Ramos (cell line): ENCODE measurements around the gene STX3.

Experiments
- in situ Hi-C: fragments of 300-500 bp; cut with MboI; formaldehyde crosslinking; loops from one replicate; pipeline ENCODE4 v1.14.3; 2022; ENCODE audit warnings: low sequenced_read_pairs; ENCODE audit not compliant: unreplicated experiment

STX3 gene

DNA sequence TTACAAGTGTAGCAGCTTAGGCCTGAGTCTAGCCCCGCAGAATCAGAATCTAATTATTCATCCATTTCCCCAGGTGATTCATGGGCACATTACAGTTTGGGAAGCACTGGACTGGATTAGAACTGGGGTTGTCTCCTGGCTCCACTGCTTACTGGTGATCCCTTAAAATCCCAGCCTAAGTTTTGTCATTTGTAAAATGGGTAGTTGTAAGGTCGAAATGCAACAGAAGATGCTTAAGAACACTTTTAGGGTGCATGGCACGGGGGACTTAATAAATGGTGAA, 1.3 kb downstream of the STX3 start:
- in situ Hi-C loops: loop anchor here (5.0 to 10.0 kb wide), 2 partner anchors 46 to 158 kb away; no protein-coding TSS in a partner anchor

DNA sequence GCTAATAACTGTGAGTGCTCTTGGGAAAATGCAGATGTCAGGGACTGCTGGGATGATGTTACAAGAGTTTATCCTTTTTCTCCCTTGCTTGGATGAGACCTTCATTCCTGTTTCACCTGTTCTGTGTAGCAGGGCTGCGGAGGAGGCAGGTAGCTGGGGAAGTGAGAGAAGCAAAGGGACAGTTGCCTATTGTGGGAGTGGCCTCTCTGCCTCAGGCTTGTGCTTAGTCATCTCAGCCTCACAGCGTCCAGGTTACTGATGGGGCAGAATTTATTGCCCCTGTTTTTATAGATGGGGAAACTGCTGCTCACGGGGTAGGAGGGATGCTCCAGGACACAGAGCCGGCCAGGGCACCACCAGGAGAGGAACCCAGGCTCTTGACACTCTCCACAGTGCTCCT, 1.7 kb downstream of the STX3 start:
- in situ Hi-C loops: loop anchor here (5.0 to 10.0 kb wide), 2 partner anchors 45 to 158 kb away; no protein-coding TSS in a partner anchor

DNA sequence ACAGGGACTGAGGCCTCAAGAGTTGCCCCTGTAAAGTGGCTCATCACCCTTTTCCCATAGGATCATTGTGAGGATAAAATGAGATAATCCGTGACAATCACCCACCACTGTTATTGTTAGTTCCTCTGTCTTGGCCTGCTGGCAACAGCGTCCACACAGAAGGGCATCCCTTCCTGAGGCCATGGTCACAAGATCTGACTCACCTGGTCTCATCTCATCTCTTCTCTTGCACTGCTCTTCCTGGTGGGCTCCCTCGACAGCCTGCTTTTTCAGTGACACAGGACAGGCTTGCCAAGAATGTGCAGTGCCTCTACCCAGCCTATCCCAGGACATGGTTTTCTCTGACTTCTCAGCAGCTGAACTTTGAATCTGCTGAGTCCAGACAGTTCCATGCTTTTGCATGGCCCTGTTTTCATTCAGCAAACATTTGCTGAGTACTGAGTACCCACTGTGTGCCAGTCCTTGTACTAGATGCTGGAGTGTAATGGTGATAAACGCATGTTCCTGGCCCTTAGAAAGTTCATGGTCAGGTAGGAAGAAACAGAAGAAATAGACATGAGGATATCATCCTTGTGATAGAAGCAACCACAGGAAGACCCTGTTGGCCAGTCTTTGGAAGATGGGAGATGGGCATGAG, 3.3 kb downstream of the STX3 start:
- in situ Hi-C loops: loop anchor here (5.0 to 10.0 kb wide), 2 partner anchors 44 to 156 kb away; no protein-coding TSS in a partner anchor

DNA sequence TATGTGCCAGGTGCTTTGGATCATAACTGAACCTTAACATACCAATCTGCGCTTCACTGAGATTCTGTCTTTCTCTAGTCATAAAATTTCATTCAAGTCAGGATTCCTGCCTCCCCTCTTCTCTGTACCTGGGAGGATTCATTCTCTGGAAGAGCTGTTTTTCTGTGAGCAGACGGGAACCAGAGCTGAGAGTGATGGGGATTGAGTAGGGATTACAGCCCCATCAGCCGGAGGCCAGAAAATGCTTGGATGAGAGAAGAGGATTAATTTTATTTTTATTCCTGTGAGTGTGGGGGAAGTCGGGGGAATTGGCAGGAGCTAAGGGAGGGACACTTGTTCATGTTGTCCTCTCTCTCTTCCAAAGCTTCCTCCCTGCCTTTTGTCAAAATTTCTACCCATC, 4.7 kb downstream of the STX3 start:
- in situ Hi-C loops: loop anchor here (5.0 to 10.0 kb wide), 2 partner anchors 42 to 155 kb away; no protein-coding TSS in a partner anchor

DNA sequence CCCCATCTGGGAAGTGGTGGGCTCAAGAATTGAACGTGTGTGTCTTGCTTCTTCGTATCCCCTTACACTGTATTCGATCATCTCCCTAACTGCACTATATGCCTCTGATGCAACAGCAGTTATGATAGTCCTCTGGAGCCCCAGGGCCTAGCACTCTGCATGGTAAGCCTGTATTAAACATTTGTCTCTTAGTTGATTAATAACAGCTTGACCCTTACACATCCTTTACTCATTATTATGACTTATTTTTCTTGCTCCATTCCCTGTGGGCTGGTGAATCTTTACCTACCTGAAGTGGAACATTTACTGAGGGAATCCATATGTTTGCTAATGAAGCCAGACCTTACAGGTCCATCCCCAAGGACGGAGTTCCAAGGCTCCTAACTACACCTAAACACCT, 5.6 kb downstream of the STX3 start:
- in situ Hi-C loops: no loop called here

DNA sequence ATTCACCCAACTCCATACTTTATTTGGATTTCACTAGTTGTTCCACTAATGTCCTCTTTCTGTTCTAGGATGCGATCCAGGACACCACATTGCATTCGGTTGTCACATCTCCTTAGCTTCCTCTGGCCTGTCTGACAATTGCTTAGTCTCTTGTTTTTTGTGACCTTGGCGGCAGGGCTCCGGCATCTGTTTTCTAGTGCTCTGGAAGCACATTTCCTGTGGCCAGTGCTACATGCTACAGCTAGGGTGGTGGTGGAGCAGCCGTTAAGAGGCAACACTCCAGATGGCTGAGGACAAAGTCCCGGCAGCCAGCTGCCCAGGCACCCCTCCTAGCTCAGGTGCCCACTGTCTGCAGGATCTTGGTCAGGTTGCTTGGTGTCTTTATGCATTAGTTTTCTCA, 6.8 kb downstream of the STX3 start:
- in situ Hi-C loops: no loop called here

DNA sequence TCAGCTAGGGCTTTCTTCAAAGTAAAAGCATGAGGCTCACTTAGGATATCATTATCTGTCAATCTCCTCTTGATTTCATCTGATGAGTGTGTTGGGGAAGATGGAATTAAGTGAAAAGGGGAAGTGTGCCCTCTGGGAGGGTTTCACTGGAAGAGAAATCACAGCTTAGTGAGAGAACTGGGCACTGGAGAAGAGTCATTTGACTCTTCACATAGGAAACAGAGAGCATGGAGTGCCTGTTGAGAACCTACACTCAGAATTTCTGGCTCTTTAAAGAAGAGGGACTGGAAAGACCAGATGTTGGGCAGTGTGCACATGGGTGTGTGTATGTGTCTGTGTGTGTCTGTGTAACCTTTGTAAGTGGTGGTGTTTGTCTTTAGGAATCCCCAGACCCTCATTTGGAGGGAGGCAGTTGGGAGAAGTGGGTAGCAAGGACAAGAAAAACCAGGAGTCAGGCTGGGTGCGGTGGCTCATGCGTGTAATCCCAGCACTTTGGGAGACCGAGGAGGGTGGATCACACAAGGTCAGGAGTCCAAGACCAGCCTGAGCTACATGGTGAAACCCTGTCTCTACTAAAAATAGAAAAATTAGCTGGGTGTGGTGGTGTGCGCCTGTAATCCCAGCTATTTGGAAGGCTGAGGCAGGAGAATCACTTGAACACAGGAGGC, 10.0 kb downstream of the STX3 start:
- in situ Hi-C loops: no loop called here

DNA sequence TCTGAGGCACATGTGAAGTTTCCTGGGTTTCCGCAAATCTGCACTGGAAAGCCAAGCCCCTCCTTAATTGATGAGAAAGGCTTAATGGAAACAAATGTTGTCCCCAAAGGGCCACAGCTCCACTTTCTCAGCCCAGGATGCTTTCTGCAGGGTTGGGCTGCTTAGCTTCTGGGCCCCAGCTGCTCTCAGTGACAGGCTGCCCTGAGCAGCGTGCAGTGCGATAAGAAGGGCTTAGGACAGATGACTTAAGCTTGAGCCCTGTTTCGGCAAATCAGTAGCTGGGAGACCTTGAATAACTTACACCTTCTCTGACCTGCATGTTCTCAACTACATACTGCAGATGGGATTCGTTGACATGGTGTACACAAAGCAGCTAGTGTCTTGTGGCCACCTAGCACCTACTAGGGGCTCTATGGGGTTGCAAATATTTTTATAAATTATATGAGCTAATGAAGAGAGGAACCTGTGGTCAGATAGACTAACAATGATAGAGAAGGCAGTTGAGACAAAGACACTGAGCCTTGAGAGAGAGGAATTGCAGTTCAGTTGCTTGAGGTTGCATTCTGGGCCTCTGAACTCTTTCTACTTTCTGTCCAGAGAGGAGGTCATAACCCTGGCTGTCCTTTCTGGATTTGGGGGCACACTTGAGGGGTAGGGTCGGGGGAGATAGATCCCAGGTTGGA, 11.5 kb downstream of the STX3 start:
- in situ Hi-C loops: no loop called here

DNA sequence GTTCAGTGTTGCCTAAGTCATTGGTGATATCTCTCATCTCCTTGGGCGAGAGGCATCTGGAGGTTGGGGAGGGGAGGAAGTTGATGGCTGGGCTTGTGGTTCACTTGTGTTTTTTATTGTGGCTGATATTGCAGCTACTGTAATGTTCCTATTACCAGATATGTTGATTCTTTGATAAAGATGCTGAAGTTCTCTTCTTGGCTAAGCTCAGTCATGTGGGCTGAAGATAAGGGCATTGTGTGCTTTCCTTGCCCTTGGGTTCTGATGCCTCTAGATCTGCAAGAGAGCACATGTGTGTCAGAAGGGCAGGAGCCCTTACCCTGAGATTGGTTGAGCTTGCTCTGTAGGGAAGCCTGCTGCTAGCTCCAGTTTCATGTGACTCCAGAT, 12.0 kb downstream of the STX3 start:
- in situ Hi-C loops: no loop called here

DNA sequence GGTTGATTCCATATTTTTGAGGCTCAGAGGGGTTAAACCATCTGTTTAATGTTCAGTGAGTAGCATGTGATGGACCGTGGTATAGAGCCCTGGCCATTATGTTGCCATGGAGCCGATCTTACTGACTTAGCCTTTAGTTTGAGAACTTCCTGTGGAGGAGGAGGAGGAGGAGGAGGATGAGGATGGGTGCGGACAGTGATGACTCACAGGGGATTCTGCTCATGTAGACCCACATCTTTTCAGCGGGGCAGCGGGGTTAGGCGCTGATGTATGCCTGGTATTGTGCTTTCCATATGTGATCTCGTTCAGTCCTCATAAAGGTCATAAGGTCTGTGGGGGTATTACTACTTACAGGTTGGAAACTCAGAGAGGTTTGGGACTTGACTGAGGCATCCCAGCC, 13.9 kb downstream of the STX3 start:
- in situ Hi-C loops: no loop called here

DNA sequence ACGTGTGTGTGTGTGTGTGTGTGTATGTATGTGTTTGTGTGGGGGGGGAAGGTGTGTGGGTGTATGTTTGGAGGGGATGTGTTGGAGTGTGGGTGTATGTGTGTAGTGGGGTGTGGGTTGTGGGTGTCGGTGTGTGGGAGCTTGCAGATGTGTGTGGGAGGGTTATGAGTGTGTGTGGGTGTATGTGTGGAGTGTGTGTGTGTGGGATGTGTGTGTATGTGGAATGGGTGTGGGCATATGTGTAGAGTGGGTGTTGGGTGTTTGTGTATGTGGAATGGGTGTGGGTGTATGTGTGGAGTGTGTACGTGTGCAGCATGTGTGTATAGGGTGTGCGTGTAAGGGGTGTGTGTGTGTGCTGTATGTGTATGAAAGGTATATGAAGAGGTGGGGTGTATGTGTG, 14.7 kb downstream of the STX3 start:
- in situ Hi-C loops: no loop called here

DNA sequence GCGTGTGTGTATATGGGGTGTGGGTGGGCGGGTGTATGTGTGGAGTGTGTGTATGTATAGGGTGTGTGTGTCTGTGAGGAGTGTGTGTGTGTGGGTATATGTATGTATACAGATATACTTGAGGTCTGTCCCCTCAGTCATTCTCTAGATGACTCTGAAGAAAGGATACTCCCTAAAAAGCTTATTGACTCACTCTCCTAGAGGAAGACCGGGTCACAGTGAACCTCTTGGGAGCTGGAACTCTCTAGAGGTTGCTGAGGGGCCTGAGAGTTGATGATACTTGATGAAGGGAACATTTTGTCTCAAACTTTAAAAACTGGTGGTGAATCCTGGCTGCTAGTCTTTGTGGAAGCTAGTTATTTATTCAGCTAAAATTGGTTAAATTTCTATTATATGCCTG, 15.1 kb downstream of the STX3 start:
- in situ Hi-C loops: no loop called here

DNA sequence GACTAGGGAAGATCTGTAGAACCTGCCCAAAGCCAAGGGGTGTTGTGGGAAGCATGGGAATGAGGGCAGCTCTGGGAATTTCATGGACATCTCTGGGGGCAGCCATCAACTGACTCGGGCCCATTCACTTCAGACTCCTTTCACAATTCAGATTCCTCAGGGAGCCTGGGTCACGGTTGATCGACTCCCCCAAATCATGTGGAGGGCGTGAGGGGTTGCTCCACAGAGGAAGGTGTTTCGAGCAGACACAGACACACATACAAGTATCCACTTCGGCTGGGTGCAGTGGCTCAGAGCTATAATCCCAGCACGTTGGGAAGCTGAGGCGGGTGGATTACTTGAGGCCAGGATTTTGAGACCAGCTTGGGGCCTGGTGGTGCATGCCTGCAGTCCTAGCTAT, 15.7 kb downstream of the STX3 start:
- in situ Hi-C loops: no loop called here

DNA sequence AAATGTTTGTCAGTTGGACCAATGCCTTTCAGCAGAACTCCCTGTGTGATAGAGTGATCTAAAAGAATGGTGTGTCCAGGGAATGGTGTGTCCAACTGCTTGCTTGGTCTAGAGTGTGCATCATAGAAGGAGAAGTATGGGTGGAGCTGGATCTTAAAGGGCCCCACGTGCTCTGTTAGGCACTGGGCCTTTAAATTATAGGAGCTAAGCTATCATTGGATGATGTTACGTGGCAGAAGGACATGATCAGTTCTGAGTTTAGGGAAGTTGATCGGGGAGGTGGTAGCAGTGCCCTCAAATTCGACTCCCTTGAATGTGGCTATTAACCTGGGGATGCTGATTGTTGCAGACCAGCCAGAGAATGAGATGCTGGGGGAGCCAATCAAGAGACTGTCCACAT, 16.4 kb downstream of the STX3 start:
- in situ Hi-C loops: no loop called here

DNA sequence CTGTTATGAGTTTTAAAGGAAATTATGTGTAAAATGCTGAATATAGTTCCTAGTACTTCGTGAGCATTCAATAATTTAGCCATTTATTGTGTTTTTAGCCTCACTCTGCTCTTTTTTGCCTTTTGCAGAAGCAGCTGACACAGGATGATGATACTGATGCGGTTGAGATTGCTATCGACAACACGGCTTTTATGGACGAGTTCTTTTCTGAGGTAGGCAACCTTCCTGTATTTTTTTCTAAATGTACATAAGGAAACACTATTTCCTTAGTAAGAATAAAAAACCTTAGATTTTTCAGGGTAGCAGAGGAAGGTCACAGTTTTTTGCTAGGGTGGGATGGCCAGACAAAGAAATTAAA, 17.9 kb downstream of the STX3 start:
- in situ Hi-C loops: no loop called here

DNA sequence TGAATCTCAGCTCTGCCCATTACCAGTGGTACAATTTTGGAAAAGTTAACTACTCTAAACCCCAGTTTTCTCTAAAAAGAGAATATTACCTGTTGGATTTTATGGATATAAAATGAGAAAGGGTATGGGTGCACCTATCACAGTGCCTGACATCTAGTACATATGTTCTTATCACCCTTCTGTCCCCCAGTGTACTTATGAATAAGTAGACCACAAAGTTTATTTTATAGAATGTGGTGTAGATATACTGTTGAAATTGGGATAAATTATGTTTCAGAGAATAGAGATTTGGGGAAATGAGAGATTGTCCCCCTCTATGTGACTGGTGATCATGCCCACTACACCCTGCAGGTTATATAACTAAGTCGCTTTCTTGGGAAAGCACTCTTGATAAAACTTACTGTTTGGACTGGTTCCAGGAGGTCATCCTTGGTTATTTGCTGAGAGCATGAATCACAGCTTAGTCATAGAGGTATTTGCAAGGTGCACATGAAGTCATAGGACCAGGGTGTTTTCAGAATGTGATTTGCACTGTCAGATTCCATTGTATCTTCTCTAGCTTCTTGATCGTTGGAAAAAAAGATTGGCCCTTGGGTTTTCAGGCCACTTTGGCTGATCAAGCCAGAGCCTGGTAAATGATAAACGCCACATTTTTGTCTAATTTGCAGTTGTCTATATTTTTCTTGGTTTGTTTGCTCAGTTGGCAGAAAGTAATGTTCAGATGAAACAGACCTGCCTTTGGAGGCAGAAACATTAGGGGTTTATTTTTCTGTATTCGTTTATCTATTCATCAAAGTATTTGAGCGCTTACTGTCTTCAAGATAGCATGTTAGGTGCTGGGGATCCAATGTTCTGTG, 21.3 kb downstream of the STX3 start:
- in situ Hi-C loops: no loop called here

DNA sequence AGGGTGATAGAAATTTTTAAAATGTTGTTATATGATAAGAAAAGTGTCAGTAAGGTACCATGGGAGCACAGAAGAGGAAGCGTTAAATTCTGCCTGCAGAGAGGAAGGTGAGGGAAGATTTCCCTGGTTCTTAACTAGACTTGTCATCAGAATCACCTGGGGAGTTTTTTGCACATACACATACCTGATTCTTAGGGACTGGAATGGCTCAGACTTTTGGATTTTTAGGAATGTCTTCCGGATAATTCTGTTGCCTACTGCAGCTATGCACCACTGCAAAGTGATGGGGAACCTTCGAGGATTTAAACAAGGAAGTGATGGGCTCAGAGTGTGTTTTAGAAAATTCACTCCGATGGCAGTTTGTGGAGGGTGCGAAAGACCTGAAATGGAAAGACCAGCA, 21.9 kb downstream of the STX3 start:
- in situ Hi-C loops: no loop called here

DNA sequence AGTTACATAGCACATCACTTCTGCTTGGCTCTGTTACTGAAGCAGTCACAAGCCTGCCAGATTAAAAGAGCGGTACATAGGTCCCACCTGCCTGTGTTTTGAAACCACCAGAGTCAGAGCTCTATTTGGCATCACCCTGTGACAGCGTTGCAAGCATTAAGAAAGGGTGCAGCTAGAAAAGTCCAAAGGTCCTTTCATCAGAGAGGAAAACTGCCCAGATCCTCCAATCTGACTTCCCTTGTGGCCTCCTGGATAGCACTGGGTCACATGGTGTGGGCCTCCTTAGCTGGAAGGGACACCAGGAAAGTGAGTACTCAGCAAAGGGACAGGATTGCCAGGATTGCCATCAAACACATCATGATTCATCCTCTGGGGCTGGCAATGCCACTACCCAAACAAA, 22.9 kb downstream of the STX3 start:
- in situ Hi-C loops: no loop called here

DNA sequence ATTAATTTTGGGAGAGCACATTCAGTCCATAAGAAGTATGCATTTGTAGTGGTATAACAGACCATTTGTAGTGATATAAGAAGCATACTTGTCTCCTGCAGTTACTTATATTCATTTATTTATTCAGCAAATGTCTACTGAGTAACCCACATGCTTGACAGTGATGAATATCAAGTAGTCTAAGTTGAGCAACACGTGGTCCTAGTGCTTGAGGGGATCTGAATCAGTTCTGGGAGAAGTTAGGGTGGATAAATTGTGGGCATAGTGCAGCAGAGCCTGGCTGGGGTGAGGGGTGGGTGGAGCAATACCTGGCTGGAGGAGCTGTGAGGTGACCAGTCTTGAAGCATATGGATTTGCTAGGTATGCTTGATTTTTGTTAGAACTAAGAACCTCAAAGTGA, 24.3 kb downstream of the STX3 start:
- in situ Hi-C loops: no loop called here

DNA sequence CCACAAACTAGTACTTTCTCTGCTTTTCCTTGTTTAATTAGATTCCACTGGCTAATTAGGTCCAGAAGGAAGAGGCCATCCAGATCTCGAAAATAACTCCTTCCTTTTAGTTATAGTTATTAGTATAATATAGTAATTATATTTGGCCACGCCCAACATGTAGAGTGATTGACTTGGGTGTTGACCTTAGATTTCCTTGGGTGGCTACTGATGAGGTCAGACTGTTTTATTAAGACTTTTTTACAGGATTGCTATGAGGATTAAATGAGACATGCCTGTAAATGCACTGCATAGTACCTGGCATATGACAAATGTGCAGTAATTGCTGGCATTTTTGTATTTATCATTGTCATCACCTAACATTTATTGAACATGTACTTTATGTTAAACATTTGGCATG, 26.9 kb downstream of the STX3 start:
- in situ Hi-C loops: no loop called here

DNA sequence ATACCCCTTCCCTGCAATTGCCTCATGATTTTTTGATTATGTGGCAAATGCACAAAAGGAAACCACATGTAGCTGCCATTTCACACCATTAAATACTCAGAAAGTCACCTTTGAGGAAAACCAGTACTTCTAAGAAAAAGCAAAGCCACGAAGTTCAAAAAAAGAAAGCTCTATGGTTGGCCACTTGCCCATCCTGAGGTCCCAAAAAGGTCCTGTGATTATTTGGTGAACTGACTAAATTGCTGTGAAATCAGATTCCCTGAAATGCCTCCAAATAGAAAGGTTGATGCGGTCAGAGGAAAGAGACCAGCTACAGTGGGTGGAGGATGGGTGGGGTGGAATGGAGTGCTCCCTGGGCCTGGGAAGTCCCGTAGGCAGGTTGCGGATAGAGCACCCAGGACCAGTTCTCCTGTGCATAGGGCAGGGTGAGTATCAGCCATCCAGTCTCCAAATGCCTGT, 28.5 kb downstream of the STX3 start:
- in situ Hi-C loops: no loop called here
